ENCODE measurements around the gene KRCC1. TPM values are rescaled to one million over a fixed set of nuclear protein-coding genes. Genes with fewer than 3 reads are reported as not detected.
"Not testable (repeated sequence)": the region's sequence is repeated elsewhere in the genome, so short reads cannot be mapped to it uniquely, and the experiment has no call there.

The KRCC1 gene
- total RNA-seq, 6 donors from 2014 or later = 7.4 to 36.7 (median 18.3) TPM

- no peak overlapping the region for H3K27ac ChIP-seq
- H3K4me3 ChIP-seq = no peak overlapping the region
- peaks cover 21 to 30% (median 29%) of the 10 kb centered on the region in 4 donors for H3K4me1 ChIP-seq
- peaks cover 0 to 2% (median 0%) of the 10 kb centered on the region in 4 donors for H3K36me3 ChIP-seq
- H3K27me3 ChIP-seq = no peaks in the 10 kb centered on the region
- no peaks in the 10 kb centered on the region for H3K9me3 ChIP-seq
- 87 to 91% methylated on average over 2 of the region's 2 CpGs for WGBS, 2 donors
- TF ChIP-seq POLR2AphosphoS5 (IDR thresholded peaks at IDR 0.05) = no peak
- no peak for TF ChIP-seq POLR2A (IDR thresholded peaks at IDR 0.05)
- TF ChIP-seq EP300 (IDR thresholded peaks at IDR 0.05) = no peak
- no peak for TF ChIP-seq CTCF (IDR thresholded peaks at IDR 0.05)
- ATAC-seq (ENCODE audit: low FRiP score in 2 of 2) (no peak), DNase-seq (no peak)
These were observed 3.8 kb downstream of the KRCC1 start for GRCh38 chr2:88051792-88052191.

GRCh38 chr2:88049622-88050021 is 6.0 kb downstream of the KRCC1 start:
- no peak overlapping the region for H3K27ac ChIP-seq
- WGBS, 2 donors = 78 to 80% methylated on average over 1 of the region's 1 CpG
- H3K4me3 ChIP-seq = no peak overlapping the region
- peaks cover 0 to 2% (median 0%) of the 10 kb centered on the region in 4 donors for H3K36me3 ChIP-seq
- H3K9me3 ChIP-seq = no peaks in the 10 kb centered on the region
- TF ChIP-seq POLR2A (IDR thresholded peaks at IDR 0.05) (no peak), CTCF (IDR thresholded peaks at IDR 0.05) (no peak), EP300 (IDR thresholded peaks at IDR 0.05) (no peak), POLR2AphosphoS5 (IDR thresholded peaks at IDR 0.05) (no peak)
- peaks cover 14 to 23% (median 21%) of the 10 kb centered on the region in 4 donors for H3K4me1 ChIP-seq
- no peak for DNase-seq
- no peaks in the 10 kb centered on the region for H3K27me3 ChIP-seq
- no peak for ATAC-seq (ENCODE audit: low FRiP score in 2 of 2)

GRCh38 chr2:88048541-88048940 is 7.0 kb downstream of the KRCC1 start:
- H3K36me3 ChIP-seq = peaks cover 0 to 7% (median 0%) of the 10 kb centered on the region in 4 donors
- H3K4me1 ChIP-seq = peaks cover 5 to 12% (median 10%) of the 10 kb centered on the region in 4 donors
- WGBS, 2 donors = 94 to 98% methylated on average over 3 of the region's 3 CpGs

GRCh38 chr2:88045561-88045960 is 10.0 kb downstream of the KRCC1 start:
- not testable (repeated sequence) for H3K27me3 ChIP-seq; H3K9me3 ChIP-seq; H3K27ac ChIP-seq; DNase-seq; H3K4me3 ChIP-seq; H3K4me1 ChIP-seq; ATAC-seq (ENCODE audit: low FRiP score in 2 of 2)
- WGBS, 2 donors = 90 to 97% methylated on average over 6 of the region's 6 CpGs
- peaks cover 0 to 13% (median 0%) of the 10 kb centered on the region in 4 donors for H3K36me3 ChIP-seq

More at GRCh38 chr2:88048541-88048940, 7.0 kb downstream of the KRCC1 start:
- Histone ChIP-seq H3K27me3 (no peaks in the 10 kb centered on the region), H3K9me3 (no peaks in the 10 kb centered on the region), H3K27ac (no peak overlapping the region), H3K4me3 (no peak overlapping the region)
- ATAC-seq (ENCODE audit: low FRiP score in 2 of 2) (no peak), DNase-seq (no peak)
- TF ChIP-seq EP300 (IDR thresholded peaks at IDR 0.05) = no peak
- no peak for TF ChIP-seq CTCF (IDR thresholded peaks at IDR 0.05)
- TF ChIP-seq POLR2AphosphoS5 (IDR thresholded peaks at IDR 0.05) = no peak
- no peak for TF ChIP-seq POLR2A (IDR thresholded peaks at IDR 0.05)

- Histone ChIP-seq H3K27me3 (no peaks in the 10 kb centered on the region), H3K27ac (no peak overlapping the region), H3K9me3 (no peaks in the 10 kb centered on the region), H3K4me1 (peaks cover 0 to 6% (median 0%) of the 10 kb centered on the region in 4 donors), H3K4me3 (no peak overlapping the region), H3K36me3 (peaks cover 0 to 11% (median 0%) of the 10 kb centered on the region in 4 donors)
- WGBS, 2 donors = 96 to 99% methylated on average over 5 of the region's 5 CpGs
- TF ChIP-seq CTCF (IDR thresholded peaks at IDR 0.05) = no peak
- TF ChIP-seq EP300 (IDR thresholded peaks at IDR 0.05) = no peak
- TF ChIP-seq POLR2AphosphoS5 (IDR thresholded peaks at IDR 0.05) = no peak
- TF ChIP-seq POLR2A (IDR thresholded peaks at IDR 0.05) = no peak
- ATAC-seq (ENCODE audit: low FRiP score in 2 of 2) (no peak), DNase-seq (no peak)
These were observed 13.1 kb downstream of the KRCC1 start for GRCh38 chr2:88042476-88042875.
